ENCODE measurements around the gene KPNA4.

Gene KPNA4

GRCh38 chr3:160449636-160450598 is 115.5 kb downstream of the KPNA4 start, which contains the start of gene TRIM59:
TRIM59 (minus strand) TSS chr3:160449786; CDS start chr3:160439183, 10,603 bp downstream.
- DNase-seq, result no peak

- no peak for DNase-seq
Observed at GRCh38 chr3:160448845-160449635, 116.3 kb downstream of the KPNA4 start.

GRCh38 chr3:160447544-160447943 is 117.8 kb downstream of the KPNA4 start:
- DNase-seq, result no peak

GRCh38 chr3:160446522-160447056 is 118.8 kb downstream of the KPNA4 start:
- DNase-seq, result no peak

- no peak for DNase-seq
Observed at GRCh38 chr3:160445854-160446253, 119.5 kb downstream of the KPNA4 start.
